Lower leg skin (tissue), 4 donors: Measurements from ENCODE around the gene FCGBP. TPM values are rescaled to one million over a fixed set of nuclear protein-coding genes. Genes with fewer than 3 reads are reported as not detected.

Experiments
- DNase-seq, 2 donors: peaks; one replicate each; pipeline ENCODE4 v3.0.0-alpha.2; 2019; ENCODE audit warnings: low spot score in 2 of 2
- H3K4me3 ChIP-seq: fragments of 200-600 bp; sonication (generic); 2 replicates; pipeline ENCODE4 v1.5.1; 2017; ENCODE audit warnings: mild to moderate bottlenecking, low read depth; ENCODE audit not compliant: poor library complexity, severe bottlenecking
- CTCF ChIP-seq, 3 donors: fragments of 450-650 bp; IDR thresholded peaks; one replicate each; pipeline ENCODE4 v1.5.1; 2016; ENCODE audit warnings: antibody characterized with exemption in 3 of 3, mild to moderate bottlenecking in 3 of 3, moderate library complexity in 2 of 3
- POLR2A ChIP-seq, 2 donors: fragments of 450-650 bp; IDR thresholded peaks; one replicate each; pipeline ENCODE4 v1.6.1; 2016 to 2017; ENCODE audit warnings: antibody characterized with exemption in 2 of 2, mild to moderate bottlenecking in 1 of 2, moderate library complexity in 1 of 2
- WGBS, 2 donors: methylation state at CpG; one replicate each; pipeline ENCODE4 v1.1.5; 2018; 5-methylcytosine and 5-hydroxymethylcytosine counted together
- intact Hi-C: fragments of 100-400 bp; cut with DNase I; formaldehyde crosslinking; loops from one replicate; pipeline ENCODE4 v1.15.0; 2023; ENCODE audit warnings: low total_unique reads
- total RNA-seq, 4 donors: library from RNA; depleted of rRNA; stranded (reverse); fragments of >200 nt; gene quantifications; one replicate each; pipeline ENCODE4 v1.1.0, GENCODE V29; 2016

Gene FCGBP
- total RNA-seq, 4 donors from 2014 or later: 155 to 286 (median 194) TPM

- H3K4me3 ChIP-seq: no peak overlapping the region
- peak in 1 of 2 donors; percentile 13 for DNase-seq
- 83 to 87% methylated on average over 3 of the region's 3 CpGs for WGBS, 2 donors
- TF ChIP-seq POLR2A (IDR thresholded peaks at IDR 0.05): no peak
- no peak for TF ChIP-seq CTCF (IDR thresholded peaks at IDR 0.05)
- intact Hi-C loops: no loop called here
Measured at GRCh38 chr19:39928357-39928725, 6.1 kb downstream of the FCGBP start.

GRCh38 chr19:39927524-39928356 is 6.7 kb downstream of the FCGBP start:
- TF ChIP-seq CTCF (IDR thresholded peaks at IDR 0.05): no peak
- no peak for TF ChIP-seq POLR2A (IDR thresholded peaks at IDR 0.05)

GRCh38 chr19:39927076-39927475 is 7.4 kb downstream of the FCGBP start:
- no peak for TF ChIP-seq POLR2A (IDR thresholded peaks at IDR 0.05)
- no peak for TF ChIP-seq CTCF (IDR thresholded peaks at IDR 0.05)
- H3K4me3 ChIP-seq: no peak overlapping the region
- intact Hi-C loops: no loop called here
- DNase-seq: peak in 1 of 2 donors; percentile 62
- WGBS, 2 donors: 89 to 91% methylated on average over 10 to 11 of the region's 11 CpGs

More at GRCh38 chr19:39927524-39928356, 6.7 kb downstream of the FCGBP start:
- no peak overlapping the region for H3K4me3 ChIP-seq
- intact Hi-C loops: no loop called here
- WGBS, 2 donors: 88 to 93% methylated on average over 22 to 23 of the region's 23 CpGs
- DNase-seq: peak in 1 of 2 donors; percentile 69

- DNase-seq: peak in 1 of 2 donors; percentile 29
- H3K4me3 ChIP-seq: no peak overlapping the region
- WGBS, 2 donors: 76% methylated on average over 8 of the region's 8 CpGs
- TF ChIP-seq POLR2A (IDR thresholded peaks at IDR 0.05): no peak
- no peak for TF ChIP-seq CTCF (IDR thresholded peaks at IDR 0.05)
- intact Hi-C loops: no loop called here
Measured at GRCh38 chr19:39926170-39926760, 8.2 kb downstream of the FCGBP start.

- no peak for TF ChIP-seq POLR2A (IDR thresholded peaks at IDR 0.05)
- TF ChIP-seq CTCF (IDR thresholded peaks at IDR 0.05): no peak
- H3K4me3 ChIP-seq: no peak overlapping the region
- 79 to 87% methylated on average over 5 of the region's 5 CpGs for WGBS, 2 donors
- DNase-seq: peak in 1 of 2 donors; percentile 49
- intact Hi-C loops: no loop called here
Measured at GRCh38 chr19:39924952-39925351, 9.5 kb downstream of the FCGBP start.
